Measurements from ENCODE around the gene MET. TPM values are rescaled to one million over a fixed set of nuclear protein-coding genes. Genes with fewer than 3 reads are reported as not detected.

The MET gene
- total RNA-seq, 1 experiment from 2014 or later = 200 TPM

GRCh38 chr7:116731023-116731395 is 59.0 kb downstream of the MET start:
- ChIA-PET POLR2A (no interaction called here), CTCF (no interaction called here), RAD21 (ENCODE audit: low non-redundant PET in 1 of 2, low total read pairs in 2 of 2, uncharacterized antibody in 2 of 2, unreplicated experiment in 2 of 2) (no interaction called here)
- Histone ChIP-seq H3K9me2 (ENCODE audit: insufficient read depth) (no peaks in the 10 kb centered on the region), H3K36me3 (ENCODE audit: control insufficient read depth in 1 of 2, insufficient read depth in 2 of 2, low read length in 2 of 2) (peaks cover 20 to 45% of the 10 kb centered on the region in 2 experiments), H3K4me1 (ENCODE audit: control insufficient read depth in 1 of 2, insufficient read depth in 2 of 2, low read length in 2 of 2) (peaks cover 74 to 88% of the 10 kb centered on the region in 2 experiments; a peak in 3 of 4 replicates), H2AFZ (ENCODE audit: low read depth, low read length, poor library complexity, severe bottlenecking) (no peak overlapping the region), H3K4me2 (ENCODE audit: low read length) (no peak overlapping the region), H3K27ac (ENCODE audit: low read depth, low read length) (no peak overlapping the region), H4K20me1 (ENCODE audit: insufficient read depth) (peaks cover 21% of the 10 kb centered on the region; the same call in 1 of the 2 replicates), H3K4me3 (replicated peaks in 1 of 2; ENCODE audit: low read depth in 1 of 2, low read length in 2 of 2) (no peak overlapping the region), H3K27me3 (ENCODE audit: insufficient read depth, low read length) (no peaks in the 10 kb centered on the region), H3K9me3 (ENCODE audit: control insufficient read depth in 1 of 2, insufficient read depth in 1 of 2, low read depth in 1 of 2, low read length in 2 of 2) (no peaks in the 10 kb centered on the region), H3K9ac (ENCODE audit: low read length) (no peak overlapping the region), H3K79me2 (ENCODE audit: insufficient read depth, low read length) (peaks cover 100% of the 10 kb centered on the region)
- intact Hi-C loops (cut with micrococcal nuclease) = no loop called here
- no TSS peak for BruUV-seq (replicated peaks)
- ATAC-seq = no peak
- no peak for DNase-seq (ENCODE audit: low read depth, low spot score)
- TF ChIP-seq ZBTB33 (IDR thresholded peaks at IDR 0.05; ENCODE audit: extremely low read depth, insufficient replicate concordance, low read length) (no peak), ZFX (IDR thresholded peaks at IDR 0.05) (no peak), CEBPB (IDR thresholded peaks at IDR 0.05; ENCODE audit: low read depth) (no peak), POLR2AphosphoS5 (IDR thresholded peaks at IDR 0.05; ENCODE audit: low read depth, low read length) (0 out of 2 replicates have a peak, but pooled peaks have one; percentile 6), CTCF (IDR thresholded peaks at IDR 0.05 in 2 of 3, conservative IDR thresholded peaks at IDR 0.05 in 1 of 3; ENCODE audit: borderline replicate concordance in 1 of 3, insufficient read depth in 1 of 3, low read depth in 2 of 3, low read length in 2 of 3) (no peak)

Data from HCT116 (cell line).